Thymus (tissue), 11 donors: ENCODE measurements around the gene MYO18A. TPM values are rescaled to one million over a fixed set of nuclear protein-coding genes. Genes with fewer than 3 reads are reported as not detected.
"Not testable (repeated sequence)": the region's sequence is repeated elsewhere in the genome, so short reads cannot be mapped to it uniquely, and the experiment has no call there.

Experiments used
- DNase-seq, 9 donors: peaks; one replicate each; pipeline ENCODE4 v3.0.0-alpha.2; 2013; ENCODE audit warnings: low spot score in 9 of 9, low read depth in 6 of 9, missing footprints in 1 of 9
- H3K27ac ChIP-seq, 2 donors: one replicate each; pipeline ENCODE4 v1.5.1; 2013; ENCODE audit warnings: control low read depth in 1 of 2, low read depth in 1 of 2, low read length in 1 of 2, mild to moderate bottlenecking in 1 of 2, moderate library complexity in 1 of 2
- H3K27me3 ChIP-seq, 2 donors: one replicate each; pipeline ENCODE4 v1.5.1; 2013; ENCODE audit warnings: low read length in 1 of 2; ENCODE audit not compliant: control insufficient read depth in 2 of 2, insufficient read depth in 1 of 2
- H3K36me3 ChIP-seq, 2 donors: one replicate each; pipeline ENCODE4 v1.5.1; 2013; ENCODE audit warnings: low read length in 1 of 2, mild to moderate bottlenecking in 1 of 2, moderate library complexity in 1 of 2; ENCODE audit not compliant: control insufficient read depth in 2 of 2, insufficient read depth in 2 of 2
- H3K4me1 ChIP-seq, 2 donors: one replicate each; pipeline ENCODE4 v1.5.1; 2013; ENCODE audit warnings: low read length in 2 of 2; ENCODE audit not compliant: control insufficient read depth in 2 of 2, insufficient read depth in 2 of 2
- H3K4me3 ChIP-seq, 2 donors: one replicate each; pipeline ENCODE4 v1.5.1; 2013; ENCODE audit warnings: low read length in 2 of 2, control low read depth in 1 of 2, mild to moderate bottlenecking in 1 of 2
- H3K9me3 ChIP-seq, 2 donors: one replicate each; pipeline ENCODE4 v1.5.1; 2013; ENCODE audit warnings: low read length in 1 of 2, mild to moderate bottlenecking in 1 of 2; ENCODE audit not compliant: control insufficient read depth in 2 of 2, insufficient read depth in 1 of 2
- WGBS: extraction: QIAGEN DNeasy Blood & Tissue Kit; methylation state at CpG from one replicate; pipeline ENCODE4 v1.1.7; 2013; 5-methylcytosine and 5-hydroxymethylcytosine counted together
- polyA plus RNA-seq: library from polyadenylated mRNA; stranded (reverse); fragments of 200-250 nt; gene quantifications from one replicate; pipeline ENCODE4 v1.2.3, GENCODE V29; 2013
- total RNA-seq: library from RNA; stranded (reverse); fragments of 120-200 nt; gene quantifications from one replicate; pipeline ENCODE4 v1.2.4, GENCODE V29; 2013
- donor health status: healthy.

Gene MYO18A
- total and polyA plus RNA-seq, 2 donors = 31.1 to 52.8 TPM

GRCh38 chr17:29170682-29171081 is 9.5 kb downstream of the MYO18A start:
- DNase-seq = no peak
- Histone ChIP-seq H3K36me3 (peaks cover 0 to 3% of the 10 kb centered on the region in 2 donors), H3K9me3 (no peaks in the 10 kb centered on the region), H3K4me3 (no peak overlapping the region), H3K27ac (no peak overlapping the region), H3K4me1 (no peaks in the 10 kb centered on the region), H3K27me3 (no peaks in the 10 kb centered on the region)
- 96% methylated on average over 3 of the region's 3 CpGs for WGBS

GRCh38 chr17:29169806-29170591 is 10.2 kb downstream of the MYO18A start:
- no peak for DNase-seq
- no peaks in the 10 kb centered on the region for H3K9me3 ChIP-seq

GRCh38 chr17:29168759-29169126 is 11.5 kb downstream of the MYO18A start:
- not testable (repeated sequence) for H3K9me3 ChIP-seq, H3K27me3 ChIP-seq, H3K4me3 ChIP-seq, H3K36me3 ChIP-seq, H3K27ac ChIP-seq, H3K4me1 ChIP-seq, DNase-seq
- whole genome bisulfite sequencing = 98% methylated on average over 8 of the region's 8 CpGs

More at GRCh38 chr17:29169806-29170591, 10.2 kb downstream of the MYO18A start:
- Histone ChIP-seq H3K4me3 (no peak overlapping the region), H3K27ac (no peak overlapping the region), H3K4me1 (no peaks in the 10 kb centered on the region), H3K27me3 (no peaks in the 10 kb centered on the region), H3K36me3 (peaks cover 0 to 3% of the 10 kb centered on the region in 2 donors)
- 98% methylated on average over 9 of the region's 9 CpGs for WGBS

GRCh38 chr17:29168079-29168758 is 12.0 kb downstream of the MYO18A start:
- Histone ChIP-seq H3K4me1 (no peaks in the 10 kb centered on the region), H3K9me3 (no peaks in the 10 kb centered on the region), H3K4me3 (no peak overlapping the region), H3K36me3 (peaks cover 0 to 3% of the 10 kb centered on the region in 2 donors), H3K27ac (no peak overlapping the region), H3K27me3 (no peaks in the 10 kb centered on the region)
- DNase-seq = no peak
- 89% methylated on average over 3 of the region's 3 CpGs for WGBS

GRCh38 chr17:29167393-29168078 is 12.7 kb downstream of the MYO18A start:
- Histone ChIP-seq H3K4me3 (no peak overlapping the region), H3K4me1 (no peaks in the 10 kb centered on the region), H3K9me3 (no peaks in the 10 kb centered on the region), H3K27me3 (no peaks in the 10 kb centered on the region), H3K27ac (no peak overlapping the region), H3K36me3 (peaks cover 0 to 3% of the 10 kb centered on the region in 2 donors)
- WGBS = 94% methylated on average over 4 of the region's 4 CpGs
- DNase-seq = no peak

GRCh38 chr17:29166507-29166887 is 13.7 kb downstream of the MYO18A start:
- WGBS = 98% methylated on average over 21 of the region's 21 CpGs
- DNase-seq = no peak
- H3K27ac ChIP-seq = no peak overlapping the region
- peaks cover 0 to 3% of the 10 kb centered on the region in 2 donors for H3K36me3 ChIP-seq
- no peaks in the 10 kb centered on the region for H3K9me3 ChIP-seq
- H3K4me1 ChIP-seq = no peaks in the 10 kb centered on the region
- H3K4me3 ChIP-seq = no peak overlapping the region
- no peaks in the 10 kb centered on the region for H3K27me3 ChIP-seq

GRCh38 chr17:29165800-29166506 is 14.2 kb downstream of the MYO18A start:
- no peak for DNase-seq

GRCh38 chr17:29165261-29165660 is 14.9 kb downstream of the MYO18A start:
- no peak for DNase-seq
- Histone ChIP-seq H3K4me1 (no peaks in the 10 kb centered on the region), H3K9me3 (no peaks in the 10 kb centered on the region), H3K36me3 (peaks cover 0 to 3% of the 10 kb centered on the region in 2 donors), H3K4me3 (no peak overlapping the region), H3K27ac (no peak overlapping the region), H3K27me3 (no peaks in the 10 kb centered on the region)
- 93% methylated on average over 3 of the region's 3 CpGs for WGBS

More at GRCh38 chr17:29165800-29166506, 14.2 kb downstream of the MYO18A start:
- Histone ChIP-seq H3K27ac (no peak overlapping the region), H3K36me3 (peaks cover 0 to 3% of the 10 kb centered on the region in 2 donors), H3K4me1 (no peaks in the 10 kb centered on the region), H3K9me3 (no peaks in the 10 kb centered on the region), H3K27me3 (no peaks in the 10 kb centered on the region), H3K4me3 (no peak overlapping the region)
- WGBS = 98% methylated on average over 32 of the region's 32 CpGs
